IMR-90 (cell line): ENCODE data around the gene KIF18A.

Experiments
- CEBPB ChIP-seq: IDR thresholded peaks from 2 replicates; pipeline ENCODE4 v1.6.1; 2012; ENCODE audit warnings: low read depth, low read length, improper control_type of control experiment
- CHD1 ChIP-seq: IDR thresholded peaks from 2 replicates; pipeline ENCODE4 v1.6.1; 2012; ENCODE audit warnings: low read depth, low read length, improper control_type of control experiment
- CTCF ChIP-seq: conservative IDR thresholded peaks from 2 replicates; pipeline ENCODE4 v1.5.1; 2012; ENCODE audit warnings: mild to moderate bottlenecking, low read depth, low read length, improper control_type of control experiment
- POLR2A ChIP-seq: IDR thresholded peaks from 2 replicates; pipeline ENCODE4 v1.6.1; 2012; ENCODE audit warnings: mild to moderate bottlenecking, low read depth, low read length
- RCOR1 ChIP-seq: IDR thresholded peaks from 2 replicates; pipeline ENCODE4 v1.6.1; 2012; ENCODE audit warnings: mild to moderate bottlenecking, low read length, improper control_type of control experiment; ENCODE audit not compliant: insufficient replicate concordance
- SMC3 ChIP-seq: fragments of 150-350 bp; IDR thresholded peaks from 2 replicates; pipeline ENCODE4 v1.6.1; 2016; ENCODE audit warnings: low read depth, mild to moderate bottlenecking, antibody characterized with exemption, low read length, moderate library complexity
- USF2 ChIP-seq: fragments of 150-350 bp; IDR thresholded peaks from 2 replicates; pipeline ENCODE4 v1.6.1; 2017; ENCODE audit warnings: mild to moderate bottlenecking, antibody characterized with exemption, low read length, low read depth

- TF ChIP-seq CTCF (no peak), POLR2A (no peak), CEBPB (no peak), RCOR1 (no peak), USF2 (no peak), SMC3 (no peak), CHD1 (no peak)
Observed at GRCh38 chr11:28104984-28105383, 3.0 kb downstream of the KIF18A start.
